PC-3 (cell line): ENCODE data around the gene AKAP13. TPM values are rescaled to one million over a fixed set of nuclear protein-coding genes. Genes with fewer than 3 reads are reported as not detected.
A peak's percentile ranks its signal among the peaks of the same experiment; 100 is the strongest.

ENCODE experiments used
- ATAC-seq: fragments of 200-7000 bp; cut with Tn5 transposase; 2 replicates; pipeline ENCODE4 v1.9.1; 2020; ENCODE audit warnings: mild to moderate bottlenecking, moderate library complexity
- BruUV-seq: library from RNA; stranded (reverse); fragments of 400-500 nt; replicated peaks from 2 replicates; lab custom pipeline; 2021; lab: Mats Ljungman, UMichigan
- CTCF ChIA-PET: fragments of 300-600 bp; sonication (Branson Sonifier 250); formaldehyde crosslinking; loops from one replicate; lab custom pipeline; 2022; ENCODE audit warnings: antibody characterized with exemption; lab: Charles Lee
- POLR2A ChIA-PET: fragments of 300-600 bp; sonication (Branson Sonifier 250); formaldehyde crosslinking; loops from one replicate; lab custom pipeline; 2022; ENCODE audit warnings: antibody characterized with exemption; ENCODE audit not compliant: unreplicated experiment; lab: Charles Lee
- DNase-seq: peaks from one replicate; pipeline ENCODE4 v3.0.0-alpha.2; 2015
- H2AFZ ChIP-seq: fragments of 300-600 bp; sonication (generic); 2 replicates; pipeline ENCODE4 v1.6.0; 2016; ENCODE audit warnings: antibody characterized with exemption, low read length
- H3F3A ChIP-seq: fragments of 300-600 bp; sonication (generic); one replicate; pipeline ENCODE4 v1.6.0; 2017; ENCODE audit warnings: antibody characterized with exemption, low read length, control low read depth, mild to moderate bottlenecking; ENCODE audit not compliant: unreplicated experiment
- H3K27ac ChIP-seq: fragments of 300-600 bp; sonication (generic); 2 replicates; pipeline ENCODE4 v1.5.1; 2016; ENCODE audit warnings: mild to moderate bottlenecking, low read length
- H3K27me3 ChIP-seq: fragments of 300-600 bp; sonication (generic); 2 replicates; pipeline ENCODE4 v1.6.1; 2016; ENCODE audit warnings: low read length, mixed read lengths
- H3K36me3 ChIP-seq: fragments of 300-600 bp; sonication (generic); 2 replicates; pipeline ENCODE4 v1.6.1; 2016; ENCODE audit warnings: low read depth, mixed run types, low read length, mixed read lengths
- H3K4me1 ChIP-seq: fragments of 300-600 bp; sonication (generic); 2 replicates; pipeline ENCODE4 v1.5.1; 2016; ENCODE audit warnings: low read length; ENCODE audit not compliant: insufficient read depth
- H3K4me2 ChIP-seq: fragments of 300-600 bp; sonication (generic); 2 replicates; pipeline ENCODE4 v1.6.0; 2016; ENCODE audit warnings: low read length
- H3K4me3 ChIP-seq: fragments of 300-600 bp; sonication (generic); 2 replicates; pipeline ENCODE4 v1.5.1; 2016; ENCODE audit warnings: mild to moderate bottlenecking, low read length, mixed read lengths
- H3K79me2 ChIP-seq: fragments of 300-600 bp; sonication (generic); 2 replicates; pipeline ENCODE4 v1.6.1; 2017; ENCODE audit warnings: low read length, mixed read lengths
- H3K9ac ChIP-seq: fragments of 300-600 bp; sonication (generic); 2 replicates; pipeline ENCODE4 v1.6.0; 2016; ENCODE audit warnings: mild to moderate bottlenecking, low read length
- H3K9me2 ChIP-seq: fragments of 300-600 bp; sonication (generic); replicated peaks from 2 replicates; pipeline ENCODE4 v1.6.1; 2016; ENCODE audit warnings: mixed run types, low read length, mixed read lengths
- H3K9me3 ChIP-seq: fragments of 300-600 bp; sonication (generic); 2 replicates; pipeline ENCODE4 v1.6.1; 2016; ENCODE audit warnings: low read length, mixed read lengths
- H4K20me1 ChIP-seq: fragments of 300-600 bp; sonication (generic); 2 replicates; pipeline ENCODE4 v1.6.1; 2016; ENCODE audit warnings: low read length, mixed read lengths
- EZH2 ChIP-seq: fragments of 300-600 bp; sonication (generic); IDR thresholded peaks from one replicate; pipeline ENCODE4 v1.6.1; 2017; ENCODE audit warnings: antibody characterized with exemption, mild to moderate bottlenecking, low read length; ENCODE audit not compliant: unreplicated experiment
- EZH2phosphoT487 ChIP-seq: fragments of 300-600 bp; sonication (generic); IDR thresholded peaks from 2 replicates; pipeline ENCODE4 v1.6.1; 2018; ENCODE audit warnings: mild to moderate bottlenecking, antibody characterized with exemption, low read length, borderline replicate concordance
- intact Hi-C: fragments of 100-400 bp; cut with micrococcal nuclease; formaldehyde crosslinking; loops from 2 replicates; pipeline ENCODE4 v1.9.0; 2023
- total RNA-seq: library from RNA; depleted of rRNA; stranded (reverse); fragments of >200 nt; gene quantifications from 2 replicates; pipeline ENCODE4 v1.2.3, GENCODE V29; 2014
- TF ChIP-seq, protein P1 (sequence below): fragments of 300-600 bp; sonication (generic); conservative IDR thresholded peaks from 2 replicates; pipeline ENCODE4 v1.5.1; 2017; ENCODE audit warnings: antibody characterized with exemption, low read depth, mild to moderate bottlenecking, low read length

AKAP13 gene
- total RNA-seq, 1 experiment from 2014 or later = 36.8 TPM

GRCh38 chr15:85456798-85457197, 76.4 kb downstream of the AKAP13 start:
- intact Hi-C loops = no loop called here
- Histone ChIP-seq H4K20me1 (peaks cover 5% of the 10 kb centered on the region; the same call in 1 of the 2 replicates), H3K4me2 (no peak overlapping the region), H3K36me3 (no peaks in the 10 kb centered on the region), H2AFZ (no peak overlapping the region), H3K4me3 (no peak overlapping the region), H3K4me1 (peaks cover 8% of the 10 kb centered on the region), H3K9me3 (no peaks in the 10 kb centered on the region), H3K27me3 (no peaks in the 10 kb centered on the region), H3K27ac (no peak overlapping the region), H3K9me2 (no peaks in the 10 kb centered on the region), H3K79me2 (peaks cover 76% of the 10 kb centered on the region), H3K9ac (no peak overlapping the region), H3F3A (no peaks in the 10 kb centered on the region)
- ChIA-PET CTCF (no interaction called here), POLR2A (no interaction called here)
- TF ChIP-seq EZH2 (no peak), EZH2phosphoT487 (no peak)
- TF ChIP-seq, protein P1, sequence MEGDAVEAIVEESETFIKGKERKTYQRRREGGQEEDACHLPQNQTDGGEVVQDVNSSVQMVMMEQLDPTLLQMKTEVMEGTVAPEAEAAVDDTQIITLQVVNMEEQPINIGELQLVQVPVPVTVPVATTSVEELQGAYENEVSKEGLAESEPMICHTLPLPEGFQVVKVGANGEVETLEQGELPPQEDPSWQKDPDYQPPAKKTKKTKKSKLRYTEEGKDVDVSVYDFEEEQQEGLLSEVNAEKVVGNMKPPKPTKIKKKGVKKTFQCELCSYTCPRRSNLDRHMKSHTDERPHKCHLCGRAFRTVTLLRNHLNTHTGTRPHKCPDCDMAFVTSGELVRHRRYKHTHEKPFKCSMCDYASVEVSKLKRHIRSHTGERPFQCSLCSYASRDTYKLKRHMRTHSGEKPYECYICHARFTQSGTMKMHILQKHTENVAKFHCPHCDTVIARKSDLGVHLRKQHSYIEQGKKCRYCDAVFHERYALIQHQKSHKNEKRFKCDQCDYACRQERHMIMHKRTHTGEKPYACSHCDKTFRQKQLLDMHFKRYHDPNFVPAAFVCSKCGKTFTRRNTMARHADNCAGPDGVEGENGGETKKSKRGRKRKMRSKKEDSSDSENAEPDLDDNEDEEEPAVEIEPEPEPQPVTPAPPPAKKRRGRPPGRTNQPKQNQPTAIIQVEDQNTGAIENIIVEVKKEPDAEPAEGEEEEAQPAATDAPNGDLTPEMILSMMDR = no peak
- no peak for DNase-seq
- ATAC-seq = no peak
- BruUV-seq = no TSS peak

- no peak overlapping the region for H2AFZ ChIP-seq
- peaks cover 76% of the 10 kb centered on the region for H3K79me2 ChIP-seq
- H3K27ac ChIP-seq = no peak overlapping the region
- DNase-seq (peak; percentile 18), ATAC-seq (no peak)
- CTCF ChIA-PET = no interaction called here
- no peaks in the 10 kb centered on the region for H3K36me3 ChIP-seq
- no peak for TF ChIP-seq EZH2phosphoT487
- no peak for TF ChIP-seq EZH2
- TF ChIP-seq, protein P1 = no peak
- H3K4me1 ChIP-seq = peaks cover 8% of the 10 kb centered on the region
- peaks cover 5% of the 10 kb centered on the region; the same call in 1 of the 2 replicates for H4K20me1 ChIP-seq
- POLR2A ChIA-PET = no interaction called here
- H3K9me2 ChIP-seq = no peaks in the 10 kb centered on the region
- H3K9me3 ChIP-seq = no peaks in the 10 kb centered on the region
- H3K9ac ChIP-seq = no peak overlapping the region
- no peaks in the 10 kb centered on the region for H3K27me3 ChIP-seq
- intact Hi-C loops = no loop called here
- no peak overlapping the region for H3K4me3 ChIP-seq
- H3K4me2 ChIP-seq = no peak overlapping the region
- H3F3A ChIP-seq = no peaks in the 10 kb centered on the region
- no TSS peak for BruUV-seq
Measured at GRCh38 chr15:85457392-85457968, 77.1 kb downstream of the AKAP13 start.

DNA sequence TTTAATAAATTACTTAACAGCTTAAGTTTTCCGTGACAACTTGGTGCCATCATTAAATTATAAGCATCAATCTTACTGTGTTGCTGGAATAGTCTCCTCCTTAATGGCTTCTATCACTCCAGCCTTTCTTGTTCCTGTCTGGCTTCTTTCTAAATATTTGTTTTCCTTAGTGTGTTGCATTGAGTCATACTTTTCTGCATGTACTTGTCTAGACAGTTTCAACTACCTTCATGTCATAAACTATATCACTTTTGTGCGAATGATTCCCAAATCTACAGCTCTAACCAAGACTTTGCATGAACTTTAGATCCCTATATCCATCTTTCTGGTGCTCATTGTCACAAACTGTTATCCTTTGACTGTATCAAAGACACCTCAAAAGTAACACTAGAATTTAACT, 78.4 kb downstream of the AKAP13 start:
- Histone ChIP-seq H3K4me3 (no peak overlapping the region), H3K4me2 (no peak overlapping the region), H2AFZ (no peak overlapping the region), H3F3A (no peaks in the 10 kb centered on the region), H3K27me3 (no peaks in the 10 kb centered on the region), H3K36me3 (no peaks in the 10 kb centered on the region), H3K4me1 (peaks cover 8% of the 10 kb centered on the region), H4K20me1 (peaks cover 5% of the 10 kb centered on the region; the same call in 1 of the 2 replicates), H3K27ac (no peak overlapping the region), H3K9me3 (no peaks in the 10 kb centered on the region), H3K9ac (no peak overlapping the region), H3K79me2 (peaks cover 71% of the 10 kb centered on the region), H3K9me2 (no peaks in the 10 kb centered on the region)
- intact Hi-C loops = no loop called here
- DNase-seq = peak; percentile 53
- BruUV-seq = no TSS peak
- POLR2A ChIA-PET = no interaction called here
- TF ChIP-seq, protein P1 = no peak
- TF ChIP-seq EZH2phosphoT487 = no peak
- TF ChIP-seq EZH2 = no peak
- ATAC-seq = peak; percentile 79
- CTCF ChIA-PET = no interaction called here
